ENCODE measurements around the gene TLR7. TPM values are rescaled to one million over a fixed set of nuclear protein-coding genes. Genes with fewer than 3 reads are reported as not detected.

The TLR7 gene
- polyA plus RNA-seq, 2 of the 4 experiments (the other 2 are of a cell fraction), result not detected

DNA sequence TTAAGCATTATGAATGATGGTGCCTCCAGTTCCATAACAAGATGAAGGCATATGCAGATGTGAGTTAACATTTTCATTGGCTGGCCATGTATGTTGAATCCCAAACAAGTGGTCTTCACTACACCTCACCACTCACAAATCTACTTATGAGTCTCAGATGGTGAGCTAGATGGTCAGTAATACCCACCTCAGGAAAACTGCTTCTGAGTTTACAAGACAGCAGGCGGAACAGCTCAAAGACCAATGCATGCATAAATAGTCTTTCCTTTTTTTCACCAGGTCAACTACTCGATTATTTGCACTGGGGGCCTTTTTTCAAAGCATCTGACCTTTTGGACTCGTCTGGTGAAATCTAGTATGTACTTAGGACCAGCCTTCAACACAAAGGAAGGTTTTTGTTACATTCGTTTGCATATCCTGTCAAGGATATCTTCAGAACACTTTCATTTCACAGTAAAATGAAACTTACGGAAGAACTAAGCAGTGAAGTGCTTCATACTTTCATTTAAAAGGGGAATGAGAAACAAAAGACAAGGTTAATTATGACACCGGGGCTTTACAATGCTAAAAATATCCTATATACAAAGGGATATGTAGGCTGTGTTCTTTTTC lies 23.1 kb upstream of the TLR7 start:
- Histone ChIP-seq H3K9me3 (peaks cover 4% of the 10 kb centered on the region; the same call in 1 of the 3 replicates), H3K4me1 (no peaks in the 10 kb centered on the region), H3K27ac (no peak overlapping the region), H3K4me3 (no peak overlapping the region), H3K4me2 (peak overlapping the region; percentile 23; the same call in 1 of the 3 replicates)
- DNase-seq (ENCODE audit: low read depth in 1 of 2, low spot score in 1 of 2) (no peak), ATAC-seq (no peak), FAIRE-seq (no peak)
- POLR2A ChIA-PET, result no interaction called here
- WGBS (ENCODE audit: missing lambda C conversion rate), result 27% methylated on average over 6 of the region's 6 CpGs
- CTCF ChIA-PET, result no interaction called here
- TF ChIP-seq SREBF2 (IDR thresholded peaks at IDR 0.05) (no peak), HOXB5 (CRISPR knock-in tag; IDR thresholded peaks at IDR 0.05) (no peak), MAFK (IDR thresholded peaks at IDR 0.05; ENCODE audit: partially characterized antibody) (no peak), JUNB (IDR thresholded peaks at IDR 0.05) (no peak), E2F6 (IDR thresholded peaks at IDR 0.05; ENCODE audit: borderline replicate concordance, low read depth) (no peak), ZC3H11A (IDR thresholded peaks at IDR 0.05) (no peak), ZFP36 (IDR thresholded peaks at IDR 0.05; ENCODE audit: borderline replicate concordance, partially characterized antibody) (no peak), USF2 (IDR thresholded peaks at IDR 0.05) (no peak), JUN (IDR thresholded peaks at IDR 0.05) (no peak), CHD2 (IDR thresholded peaks at IDR 0.05; ENCODE audit: low read length, partially characterized antibody) (no peak), EHF (CRISPR knock-in tag; IDR thresholded peaks at IDR 0.05) (no peak), BHLHE40 (IDR thresholded peaks at IDR 0.05; ENCODE audit: low read depth, low read length) (no peak), ESRRA (IDR thresholded peaks at IDR 0.05; ENCODE audit: borderline replicate concordance, low read length) (no peak), HOXB13 (CRISPR knock-in tag; IDR thresholded peaks at IDR 0.05; ENCODE audit: low read depth) (no peak), TP53 (CRISPR knock-in tag; IDR thresholded peaks at IDR 0.05) (no peak), RCOR1 (IDR thresholded peaks at IDR 0.05; ENCODE audit: low read depth, low read length) (no peak)
- TF ChIP-seq, protein P1, sequence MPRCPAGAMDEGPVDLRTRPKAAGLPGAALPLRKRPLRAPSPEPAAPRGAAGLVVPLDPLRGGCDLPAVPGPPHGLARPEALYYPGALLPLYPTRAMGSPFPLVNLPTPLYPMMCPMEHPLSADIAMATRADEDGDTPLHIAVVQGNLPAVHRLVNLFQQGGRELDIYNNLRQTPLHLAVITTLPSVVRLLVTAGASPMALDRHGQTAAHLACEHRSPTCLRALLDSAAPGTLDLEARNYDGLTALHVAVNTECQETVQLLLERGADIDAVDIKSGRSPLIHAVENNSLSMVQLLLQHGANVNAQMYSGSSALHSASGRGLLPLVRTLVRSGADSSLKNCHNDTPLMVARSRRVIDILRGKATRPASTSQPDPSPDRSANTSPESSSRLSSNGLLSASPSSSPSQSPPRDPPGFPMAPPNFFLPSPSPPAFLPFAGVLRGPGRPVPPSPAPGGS (IDR thresholded peaks at IDR 0.05), result no peak
- TF ChIP-seq, protein P2, sequence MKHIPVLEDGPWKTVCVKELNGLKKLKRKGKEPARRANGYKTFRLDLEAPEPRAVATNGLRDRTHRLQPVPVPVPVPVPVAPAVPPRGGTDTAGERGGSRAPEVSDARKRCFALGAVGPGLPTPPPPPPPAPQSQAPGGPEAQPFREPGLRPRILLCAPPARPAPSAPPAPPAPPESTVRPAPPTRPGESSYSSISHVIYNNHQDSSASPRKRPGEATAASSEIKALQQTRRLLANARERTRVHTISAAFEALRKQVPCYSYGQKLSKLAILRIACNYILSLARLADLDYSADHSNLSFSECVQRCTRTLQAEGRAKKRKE (CRISPR knock-in tag; IDR thresholded peaks at IDR 0.05; ENCODE audit: low read depth), result no peak
- TF ChIP-seq, protein P3, sequence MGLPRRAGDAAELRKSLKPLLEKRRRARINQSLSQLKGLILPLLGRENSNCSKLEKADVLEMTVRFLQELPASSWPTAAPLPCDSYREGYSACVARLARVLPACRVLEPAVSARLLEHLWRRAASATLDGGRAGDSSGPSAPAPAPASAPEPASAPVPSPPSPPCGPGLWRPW (IDR thresholded peaks at IDR 0.05), result no peak

DNA sequence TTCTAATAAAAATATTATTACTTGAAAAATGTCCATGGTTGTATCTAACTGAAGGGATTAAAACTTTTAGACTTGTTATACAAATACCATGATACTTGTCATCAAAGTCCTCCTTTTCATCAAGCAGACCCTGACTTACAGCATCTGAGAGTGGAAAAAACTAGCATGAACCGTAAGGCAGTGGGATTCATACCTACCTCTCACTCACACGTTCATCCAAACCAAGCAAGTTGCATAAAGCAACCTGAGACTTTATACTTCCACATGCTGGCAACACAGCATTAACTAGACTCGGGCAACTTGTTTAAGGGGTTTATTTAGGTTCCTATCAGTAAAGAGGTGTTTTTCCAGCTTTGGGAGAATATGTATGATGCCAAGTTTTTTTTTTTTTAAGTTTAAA lies 22.6 kb upstream of the TLR7 start:
- Histone ChIP-seq H3K4me1 (no peaks in the 10 kb centered on the region), H3K9me3 (peaks cover 2% of the 10 kb centered on the region; the same call in 1 of the 3 replicates), H3K4me3 (no peak overlapping the region), H3K4me2 (no peak overlapping the region; the same call in 2 of the 3 replicates), H3K27ac (no peak overlapping the region)
- ATAC-seq (no peak), DNase-seq (ENCODE audit: low read depth in 1 of 2, low spot score in 1 of 2) (no peak), FAIRE-seq (peak; percentile 82)
- WGBS (ENCODE audit: missing lambda C conversion rate), result 31% methylated on average over 3 of the region's 3 CpGs
- ChIA-PET POLR2A (no interaction called here), CTCF (no interaction called here)
- TF ChIP-seq BHLHE40 (IDR thresholded peaks at IDR 0.05; ENCODE audit: low read depth, low read length), result no peak
- no peak for TF ChIP-seq TFCP2L1 (CRISPR knock-in tag; IDR thresholded peaks at IDR 0.05)
- no peak for TF ChIP-seq HOXB5 (CRISPR knock-in tag; IDR thresholded peaks at IDR 0.05)
- TF ChIP-seq ELK1 (IDR thresholded peaks at IDR 0.05; ENCODE audit: low read depth, low read length), result no peak
- no peak for TF ChIP-seq CHD4 (IDR thresholded peaks at IDR 0.05; ENCODE audit: borderline replicate concordance)
- no peak for TF ChIP-seq RARB (CRISPR knock-in tag; IDR thresholded peaks at IDR 0.05)
- no peak for TF ChIP-seq SMC3 (IDR thresholded peaks at IDR 0.05)
- no peak for TF ChIP-seq RCOR1 (IDR thresholded peaks at IDR 0.05; ENCODE audit: low read depth, low read length)

Data from A549 (cell line).